HG02763 (cell line): ENCODE results near the gene SMURF2.
"Not testable (repeated sequence)": the region's sequence is repeated elsewhere in the genome, so short reads cannot be mapped to it uniquely, and the experiment has no call there.

Source experiments
- ATAC-seq: cut with Tn5 transposase; IDR thresholded peaks from one replicate; pipeline ENCODE4 v1.9.1; 2021; ENCODE audit warnings: mild to moderate bottlenecking, moderate library complexity; ENCODE audit not compliant: unreplicated experiment

SMURF2 gene

DNA sequence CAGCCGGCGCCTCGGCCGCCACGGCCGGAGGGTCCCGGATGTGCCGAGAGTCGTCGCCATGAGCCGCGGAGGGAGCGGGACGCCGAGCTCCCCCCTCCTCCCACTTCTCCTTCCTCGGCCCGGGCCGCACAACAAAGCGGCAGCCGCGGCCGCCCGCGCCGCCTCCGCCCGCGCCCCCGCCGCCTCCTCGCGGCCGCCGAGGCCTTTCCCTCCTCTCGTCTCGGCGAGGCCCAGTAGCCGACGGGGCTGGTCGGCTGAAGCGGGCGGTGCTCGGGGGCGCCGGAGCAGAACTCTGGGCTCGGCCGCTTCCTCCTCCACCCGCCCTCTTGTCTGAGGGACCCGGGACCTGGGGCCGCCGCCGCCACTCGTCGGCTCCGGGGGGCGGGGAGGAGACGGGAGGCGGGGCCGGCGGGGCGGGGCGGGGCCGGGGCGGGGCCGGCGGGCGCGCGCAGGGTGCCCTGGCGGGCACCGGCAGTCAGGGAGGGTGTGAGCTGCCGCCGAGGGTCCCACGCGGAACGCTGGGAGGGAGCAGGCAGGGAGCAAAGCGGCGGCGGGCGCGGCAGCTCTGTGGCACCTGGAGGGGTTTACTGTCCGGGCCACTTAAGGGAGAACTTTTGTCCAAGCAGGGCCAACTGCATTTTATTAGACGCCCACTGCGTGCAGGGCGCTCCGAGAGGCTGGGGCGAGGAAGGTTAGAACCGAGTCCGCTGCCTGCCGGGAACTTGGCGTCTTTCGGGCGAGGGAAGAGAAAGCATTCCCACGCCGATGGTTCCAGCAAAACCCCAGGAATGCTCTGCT, at the start of gene SMURF2:
TSS of gene SMURF2 (minus strand) at position 332 of the 798 bp plus-strand sequence. CDS start 427 bp downstream, outside the sequence.
- ATAC-seq, result peak; percentile 84

DNA sequence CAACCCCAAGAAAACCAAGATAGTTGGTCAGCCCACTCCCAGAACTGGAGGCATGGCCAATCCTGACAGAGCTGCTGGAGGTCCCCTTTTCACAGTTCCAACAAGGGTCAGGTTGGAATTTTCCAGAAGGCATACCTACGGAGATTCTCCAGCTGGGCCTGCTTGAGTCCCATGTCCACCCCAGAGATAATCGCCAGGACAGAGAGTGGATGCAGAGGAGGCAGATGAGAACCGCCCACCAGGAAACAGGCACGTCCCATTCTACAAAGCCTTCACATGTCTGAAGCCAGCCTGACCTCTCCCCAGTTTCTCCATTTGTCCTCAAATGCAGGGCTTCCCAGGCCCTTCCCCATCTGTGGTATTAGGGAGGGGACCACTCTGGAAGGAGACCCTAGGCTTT, 47.4 kb upstream of the SMURF2 start:
- ATAC-seq, result no peak

DNA sequence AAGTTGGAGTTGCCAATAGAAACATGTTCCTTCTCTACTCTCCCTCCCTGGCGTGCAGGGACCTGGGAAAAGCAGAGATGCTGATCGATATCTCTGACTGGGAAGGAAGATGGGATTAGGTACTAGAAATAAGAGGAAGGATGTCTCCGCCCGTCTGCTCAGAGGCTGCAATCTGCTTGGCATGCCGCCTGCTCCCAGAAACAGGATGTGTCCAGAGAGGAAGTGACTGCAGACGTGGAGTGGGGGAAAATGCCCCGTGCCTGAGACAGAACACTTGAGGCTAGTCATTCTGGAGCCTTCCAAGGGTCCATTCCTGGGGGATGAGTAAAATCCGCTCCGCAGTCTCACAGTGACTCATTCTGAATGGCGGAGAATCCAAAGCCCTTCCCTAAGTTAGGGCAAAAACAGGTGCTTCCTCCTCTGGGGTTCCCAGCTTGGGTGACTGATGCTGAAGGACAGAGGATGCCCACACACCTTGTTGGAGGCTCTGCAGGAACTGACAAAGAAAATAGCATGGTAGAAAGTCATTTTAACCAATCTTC, 45.0 kb upstream of the SMURF2 start:
- no peak for ATAC-seq

DNA sequence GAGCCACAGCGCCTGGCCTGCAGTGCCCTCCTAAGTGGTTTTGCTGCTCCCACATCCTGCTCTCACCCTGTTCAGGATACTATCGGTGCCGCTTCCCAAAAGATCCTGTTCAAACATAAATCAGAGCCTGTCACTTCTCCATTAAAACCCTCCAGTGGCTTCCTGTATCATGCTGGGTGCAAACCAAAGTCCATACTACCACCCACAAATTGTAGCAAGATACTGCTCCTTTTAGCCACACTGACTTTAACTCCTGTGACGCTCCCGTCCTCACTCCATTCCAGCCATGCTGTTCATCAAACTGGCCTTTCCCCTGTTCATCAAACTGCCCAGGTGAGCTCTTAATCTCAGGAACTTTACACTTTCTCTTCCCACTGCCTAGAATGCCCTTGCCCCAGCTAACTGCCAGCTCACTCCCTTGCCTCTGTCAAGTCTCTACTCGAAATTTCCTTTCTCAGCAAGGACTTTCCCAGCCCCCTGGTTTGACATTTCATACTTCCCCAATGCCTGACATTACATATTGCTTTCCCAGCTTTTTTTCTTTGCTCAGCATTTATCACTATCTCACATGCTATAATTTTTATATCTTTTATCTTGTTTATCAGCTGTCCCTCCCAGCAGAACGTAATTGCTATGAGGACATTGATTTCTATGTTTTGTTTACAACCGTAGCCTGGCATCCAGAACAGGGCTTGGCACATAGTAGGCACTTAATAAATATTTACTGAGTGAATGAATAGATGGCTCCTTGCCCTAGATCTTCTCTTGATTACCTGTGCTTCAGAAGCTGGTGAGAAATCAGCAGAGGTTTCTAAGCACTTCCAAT, 44.3 kb upstream of the SMURF2 start:
- no peak for ATAC-seq

DNA sequence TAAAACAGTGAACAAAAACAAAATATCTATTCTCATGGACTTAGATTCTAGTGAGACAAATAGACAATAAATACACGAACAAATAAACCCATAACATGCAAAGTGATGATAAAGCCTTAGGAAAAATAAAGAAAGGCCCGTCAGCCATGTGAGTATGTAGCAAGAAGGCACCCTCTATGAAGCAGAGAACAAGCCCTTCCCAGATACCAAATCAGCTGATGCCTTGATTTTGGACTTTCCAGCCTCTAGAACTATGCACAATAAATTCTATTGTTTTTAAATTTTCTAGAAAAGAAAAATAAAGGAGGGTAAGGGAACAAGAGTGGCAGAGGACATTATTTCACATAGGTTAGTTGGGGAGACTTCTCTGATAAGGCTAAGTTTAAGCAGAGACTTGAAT, 40.7 kb upstream of the SMURF2 start:
- no peak for ATAC-seq

DNA sequence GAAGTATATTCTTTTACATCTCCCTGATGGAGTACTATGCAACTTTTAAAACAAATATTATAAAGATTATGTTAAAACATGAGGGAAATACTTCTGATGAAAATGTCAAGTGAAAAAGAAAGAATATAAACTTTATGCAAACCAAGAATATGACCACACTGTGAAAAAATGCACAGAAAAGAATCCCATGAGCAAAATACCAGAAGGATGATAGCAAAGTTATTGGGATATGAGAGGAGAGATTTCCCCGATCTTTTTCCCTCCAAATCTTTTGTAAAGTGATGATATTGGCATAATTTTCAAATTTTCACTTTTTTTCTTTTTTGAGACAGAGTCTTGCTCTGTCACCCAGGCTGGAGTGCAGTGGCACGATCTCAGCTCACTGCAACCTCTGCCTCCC, 36.6 kb upstream of the SMURF2 start:
- no peak for ATAC-seq

DNA sequence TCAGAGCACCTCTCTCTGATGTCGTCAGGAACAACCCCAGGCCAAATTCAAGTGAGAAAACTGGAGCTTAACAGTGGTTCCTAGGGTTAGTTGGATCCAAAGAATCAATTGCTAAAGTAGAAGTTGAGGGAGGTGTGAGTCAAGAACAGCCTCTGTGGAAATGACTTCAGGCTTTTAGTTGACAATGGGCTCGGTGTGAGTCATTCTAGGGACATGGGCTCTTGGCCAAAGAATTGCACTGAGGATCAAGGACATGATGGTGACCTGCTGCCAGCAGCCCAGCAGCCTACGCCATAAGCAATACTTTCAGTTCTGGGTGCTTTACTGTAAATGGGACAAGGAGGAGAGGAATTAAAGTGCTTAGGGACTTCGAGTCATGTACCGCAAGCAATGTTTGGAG, 32.1 kb upstream of the SMURF2 start:
- no peak for ATAC-seq

DNA sequence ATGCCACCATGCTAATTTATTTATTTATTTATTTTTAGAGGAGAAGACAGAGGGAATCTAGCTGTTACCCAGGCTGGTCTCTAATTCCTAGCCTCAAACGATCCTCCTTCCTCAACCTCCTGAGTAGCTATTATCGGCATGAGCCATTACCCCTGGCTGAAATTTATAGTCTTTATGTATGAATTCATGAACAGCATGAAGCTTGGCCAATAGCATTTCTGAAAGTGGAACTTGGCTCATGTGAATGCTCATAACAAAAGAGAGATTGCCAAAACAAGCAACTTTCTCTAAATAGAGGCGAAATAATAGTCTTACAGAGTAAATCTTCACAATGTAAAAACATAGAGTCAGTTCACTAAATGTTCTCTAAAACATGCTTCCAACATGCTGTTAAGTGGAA, 30.1 kb upstream of the SMURF2 start:
- ATAC-seq, result no peak

DNA sequence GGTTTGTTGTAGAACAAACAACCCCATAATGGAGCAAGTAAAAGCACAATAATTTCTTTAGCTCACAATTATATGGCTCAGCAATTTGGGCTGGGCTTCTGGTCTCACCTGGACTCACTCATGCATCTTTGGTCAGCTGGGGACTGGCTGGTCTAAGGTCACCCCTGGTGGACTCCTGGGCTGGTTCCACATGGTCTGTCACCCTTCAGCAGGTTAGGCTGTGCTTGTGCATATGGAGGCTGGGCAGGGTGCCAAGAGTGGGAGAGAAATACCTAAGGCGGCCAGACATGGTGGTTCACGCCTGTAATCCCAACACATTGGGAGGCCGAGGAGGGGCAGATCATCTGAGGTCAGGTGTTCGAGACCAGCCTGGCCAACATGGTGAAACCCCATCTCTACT, 27.0 kb upstream of the SMURF2 start:
- no peak for ATAC-seq

DNA sequence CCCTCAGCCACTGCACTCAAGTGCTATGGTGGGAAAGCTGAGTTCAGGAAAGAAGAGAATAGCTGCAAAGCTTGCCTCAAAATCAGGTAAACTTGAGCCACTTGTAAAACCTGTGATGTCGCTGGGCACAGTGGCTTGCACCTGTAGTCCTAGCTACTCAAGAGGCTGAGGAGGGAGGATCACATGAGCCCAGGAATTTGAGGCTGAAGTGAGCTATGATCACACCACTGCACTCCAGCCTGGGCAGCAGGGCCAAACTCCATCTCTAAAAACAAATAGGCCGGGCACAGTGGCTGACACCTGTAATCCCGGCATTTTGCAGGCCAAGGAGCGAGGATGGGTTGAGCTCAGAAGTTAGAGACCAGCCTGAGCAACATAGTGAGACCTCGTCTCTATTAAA, 26.4 kb upstream of the SMURF2 start:
- no peak for ATAC-seq

DNA sequence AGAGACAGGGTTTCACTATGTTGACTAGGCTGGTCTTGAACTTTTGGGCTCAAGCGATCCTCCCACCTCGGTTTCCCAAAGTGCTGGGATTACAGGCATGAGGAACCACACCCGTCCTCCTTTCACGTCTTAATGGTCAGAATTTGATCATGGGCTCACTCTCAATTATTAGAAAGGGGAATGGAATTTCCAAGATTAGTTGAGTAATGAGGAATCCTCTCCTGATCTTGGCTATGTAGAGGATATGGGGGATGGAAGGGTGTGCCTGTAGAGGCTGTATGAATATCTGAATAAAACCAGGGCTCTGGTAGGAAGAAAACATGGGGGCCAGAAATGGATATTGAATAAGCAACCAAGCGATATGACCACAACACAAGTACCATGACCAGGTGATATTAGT, 25.9 kb upstream of the SMURF2 start:
- ATAC-seq, result no peak

DNA sequence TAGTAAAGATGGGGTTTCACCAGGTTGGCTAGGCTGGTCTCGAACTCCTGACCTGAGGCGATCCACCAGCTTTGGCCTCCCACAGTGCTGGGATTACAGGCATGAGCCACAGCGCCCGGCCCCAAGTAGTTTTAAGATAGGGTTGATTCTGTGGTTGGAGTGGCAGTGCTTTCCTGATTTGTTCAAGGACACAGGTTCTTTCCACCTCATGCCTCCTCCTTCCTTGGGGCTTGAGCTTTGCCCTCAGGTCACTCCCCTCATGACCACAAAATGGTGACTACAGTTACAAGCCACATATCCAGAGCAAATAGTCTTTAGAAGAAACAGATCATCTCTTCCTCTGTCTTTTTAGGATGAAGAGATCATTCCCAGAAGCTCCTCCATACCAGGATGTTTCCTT, 25.3 kb upstream of the SMURF2 start:
- ATAC-seq, result no peak

DNA sequence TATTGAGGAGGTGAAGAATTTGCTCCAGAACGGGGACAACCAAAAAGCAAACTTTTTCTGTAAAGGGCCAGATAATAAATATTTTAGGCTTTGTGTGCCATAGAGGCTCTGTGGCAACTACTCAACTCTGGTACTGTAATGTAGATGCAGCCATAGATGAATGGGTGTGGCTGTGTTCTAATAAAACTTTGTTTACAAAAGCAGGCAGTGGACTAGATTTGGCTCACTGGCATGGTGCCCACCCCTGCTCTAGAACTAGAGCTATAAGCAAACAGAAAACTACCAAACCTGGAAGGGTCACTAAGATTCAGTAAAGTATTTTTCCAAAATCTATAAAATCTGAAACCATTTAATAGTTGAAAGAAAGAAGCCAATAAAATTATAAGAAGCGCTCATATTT, 24.6 kb upstream of the SMURF2 start:
- no peak for ATAC-seq

DNA sequence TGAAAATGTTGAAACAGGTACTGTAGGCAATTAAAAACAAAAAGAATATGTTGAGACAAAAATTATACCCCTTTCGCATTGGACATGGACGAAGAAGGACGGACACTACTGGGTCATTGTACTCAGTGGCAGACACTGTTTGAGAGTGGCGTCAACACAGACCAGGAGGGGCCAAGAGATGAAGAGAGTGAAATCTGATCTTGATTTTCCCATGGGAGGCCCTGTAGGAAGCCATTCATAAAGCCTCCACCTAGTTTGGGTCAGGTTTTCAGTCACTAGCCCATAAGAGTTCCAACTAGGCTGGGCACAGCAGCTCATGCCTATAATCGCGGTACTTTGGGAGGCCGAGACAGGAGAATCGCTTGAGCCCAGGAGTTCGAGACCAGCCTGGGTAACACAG, 23.6 kb upstream of the SMURF2 start:
- ATAC-seq, result no peak

DNA sequence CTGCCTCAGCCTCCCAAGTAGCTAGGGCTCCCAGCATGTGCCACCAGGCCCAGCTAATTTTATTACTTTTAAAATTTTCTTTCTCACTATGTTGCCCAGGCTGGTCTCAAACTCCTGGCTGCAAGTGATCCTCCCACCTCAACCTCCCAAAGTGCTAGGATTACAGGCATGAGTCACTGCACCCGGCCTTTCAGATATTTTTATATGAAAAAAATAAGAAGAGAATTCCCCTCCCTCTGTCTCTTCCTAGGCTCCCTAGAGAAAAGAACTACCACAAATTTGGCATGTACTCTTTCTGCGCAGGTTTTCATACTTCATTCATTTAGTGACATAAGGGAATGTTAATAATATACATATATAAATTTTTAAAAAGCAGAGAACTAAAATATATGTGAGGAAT, 21.7 kb upstream of the SMURF2 start:
- ATAC-seq, result no peak

DNA sequence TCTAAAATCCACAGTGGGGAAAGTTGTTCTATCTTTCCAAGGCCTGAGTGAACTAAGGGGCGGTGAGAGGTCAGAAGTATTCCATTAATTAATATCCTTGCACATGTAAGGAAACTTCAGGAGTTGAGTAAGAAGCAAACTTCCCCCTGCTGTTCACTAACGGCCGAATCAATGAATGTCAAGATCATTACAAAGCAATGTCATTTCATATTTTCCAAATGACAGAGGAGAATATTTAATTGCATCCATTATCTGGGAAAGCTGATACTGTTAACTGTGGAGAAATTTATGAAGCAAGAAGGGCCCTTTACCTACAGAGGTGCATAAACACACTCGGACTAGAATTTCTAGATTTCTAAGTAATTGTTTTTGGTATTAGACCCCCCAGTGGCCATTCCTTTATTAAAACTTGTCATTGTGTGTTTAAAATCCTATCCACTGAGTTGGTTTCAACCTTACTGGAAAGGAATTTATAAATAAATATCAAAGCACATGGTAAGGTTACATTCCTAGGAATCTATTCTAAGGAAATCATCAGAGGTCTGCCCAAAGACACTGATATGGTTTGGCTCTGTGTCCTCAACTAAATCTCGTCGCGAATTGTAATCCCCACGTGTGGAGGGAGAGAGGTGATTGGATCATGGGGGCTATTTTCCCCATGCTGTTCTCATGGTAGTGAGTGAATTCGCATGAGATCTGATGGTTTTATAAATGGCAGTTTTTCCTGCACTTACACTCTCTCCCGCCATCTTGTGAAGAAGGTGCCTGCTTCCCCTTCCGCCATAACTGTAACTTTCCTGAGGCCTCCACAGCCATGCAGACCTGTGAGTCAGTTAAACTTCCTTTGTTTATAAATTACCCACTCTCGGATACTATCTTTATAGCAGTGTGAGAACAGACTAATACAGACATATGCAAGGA, 20.4 kb upstream of the SMURF2 start:
- ATAC-seq, result no peak

DNA sequence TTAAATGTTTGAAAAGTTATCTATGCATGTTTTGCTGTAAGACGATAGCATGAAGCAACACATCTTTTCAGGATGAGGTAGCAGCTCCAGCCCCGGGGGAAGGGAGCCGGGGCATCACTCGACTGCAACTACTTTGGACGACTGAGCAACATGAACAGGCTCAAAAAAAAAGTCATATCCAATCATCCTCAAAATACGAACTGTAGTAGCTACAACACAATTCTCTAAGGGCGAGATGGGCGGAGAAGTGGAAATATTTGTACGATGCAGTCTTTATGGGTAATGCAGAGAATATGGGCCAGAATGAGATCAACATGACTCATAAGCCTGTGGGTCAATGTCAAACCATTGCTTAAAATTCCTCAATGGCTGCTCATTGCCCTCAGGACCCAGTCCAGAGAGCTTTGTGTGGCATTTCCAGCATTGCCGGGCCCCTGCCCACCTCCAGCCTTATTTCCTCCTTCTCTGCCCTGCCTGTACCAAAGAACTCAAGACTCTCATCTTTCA, 17.7 kb upstream of the SMURF2 start:
- no peak for ATAC-seq

DNA sequence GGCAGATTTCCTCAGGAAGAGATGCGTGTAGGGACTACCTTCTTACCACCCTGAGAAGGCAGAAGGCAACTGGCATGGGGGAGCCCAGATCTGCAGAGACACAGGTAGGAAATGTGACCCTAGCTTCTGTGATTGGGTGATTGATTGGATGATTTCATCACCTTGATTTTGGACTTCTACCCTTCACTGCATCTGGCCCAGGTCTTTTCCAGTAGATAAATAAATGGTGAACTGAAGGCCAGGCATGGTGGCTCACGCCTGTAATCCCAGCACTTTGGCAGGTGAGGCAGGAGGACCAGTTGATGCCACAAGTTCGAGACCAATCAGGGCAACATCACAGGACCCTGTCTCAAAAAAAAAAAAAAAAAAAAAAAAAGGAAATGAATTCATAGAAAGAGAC, 14.7 kb upstream of the SMURF2 start:
- no peak for ATAC-seq

DNA sequence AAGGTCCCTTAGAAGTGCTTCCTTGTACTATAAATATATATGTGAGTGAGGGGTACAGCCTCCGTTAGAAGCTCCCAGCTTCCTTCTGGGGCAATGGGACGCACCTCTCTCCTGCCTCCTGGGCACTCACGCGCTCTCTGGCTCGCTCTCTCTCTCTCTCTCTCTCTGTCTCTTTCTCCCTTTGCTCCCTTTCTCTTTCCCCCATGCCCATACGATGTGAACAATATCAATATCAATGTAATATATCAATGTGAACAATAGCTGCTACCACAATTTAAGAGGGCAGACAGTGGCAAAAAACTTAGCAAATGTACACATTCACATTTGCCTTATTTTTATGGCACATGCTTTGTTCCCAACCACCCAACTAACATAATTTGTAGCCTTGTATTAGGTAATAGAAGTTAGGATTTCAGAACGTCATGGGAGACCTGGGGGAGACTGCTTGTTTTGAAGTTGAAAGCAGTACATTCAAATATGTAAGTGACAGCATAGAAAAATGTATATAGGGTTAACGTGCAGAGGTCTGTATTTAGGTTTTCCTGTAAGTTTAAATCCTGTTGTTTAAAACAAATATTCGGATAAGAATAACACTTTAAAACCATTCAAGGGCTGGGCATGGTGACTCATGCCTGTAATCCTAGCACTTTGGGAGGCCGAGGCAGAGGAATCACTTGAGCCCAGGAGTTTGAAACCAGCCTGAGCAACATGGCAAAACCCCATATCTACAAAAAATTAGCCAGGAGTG, 8.9 kb upstream of the SMURF2 start:
- not testable (repeated sequence) for ATAC-seq
